Activated CD4-positive, CD25-positive, alpha-beta regulatory T cell treated with anti-CD3 and anti-CD28 coated beads, Interleukin-2, amount 50 U/mL, for 16 hours (primary cell): ENCODE measurements around the gene ZNF630.
"Not testable (repeated sequence)": the region's sequence is repeated elsewhere in the genome, so short reads cannot be mapped to it uniquely, and the experiment has no call there.

Source experiments
- DNase-seq: peaks from one replicate; pipeline ENCODE4 v3.0.0-alpha.2; 2020; ENCODE audit warnings: low read depth, low spot score

Gene ZNF630

GRCh38 chrX:48071064-48071985, at the start of gene ZNF630:
TSS of gene ZNF630 (minus strand) at chrX:48071640. CDS start at chrX:48066886, 4,754 bp downstream.
- DNase-seq, result peak; percentile 10

GRCh38 chrX:48107717-48108116, 36.3 kb upstream of the ZNF630 start:
- DNase-seq, result no peak

GRCh38 chrX:48102874-48103374, 31.5 kb upstream of the ZNF630 start:
- DNase-seq, result no peak

- no peak for DNase-seq
These were observed 30.0 kb upstream of the ZNF630 start for GRCh38 chrX:48101443-48101842.

GRCh38 chrX:48092558-48092957, 21.1 kb upstream of the ZNF630 start:
- DNase-seq, result not testable (repeated sequence)

GRCh38 chrX:48090123-48090522, 18.7 kb upstream of the ZNF630 start:
- DNase-seq, result no peak

- no peak for DNase-seq
These were observed 14.6 kb upstream of the ZNF630 start for GRCh38 chrX:48086082-48086481.

- no peak for DNase-seq
These were observed 12.3 kb upstream of the ZNF630 start for GRCh38 chrX:48083706-48084105.

GRCh38 chrX:48083212-48083611, 11.8 kb upstream of the ZNF630 start:
- DNase-seq, result peak; percentile 6

GRCh38 chrX:48076343-48076742, 4.9 kb upstream of the ZNF630 start:
- DNase-seq, result no peak

GRCh38 chrX:48071986-48072605, 656 bp upstream of the ZNF630 start:
- no peak for DNase-seq

- DNase-seq, result no peak
These were observed 3.1 kb downstream of the ZNF630 start for GRCh38 chrX:48068096-48068887.

- DNase-seq, result no peak
These were observed 7.2 kb downstream of the ZNF630 start for GRCh38 chrX:48064261-48064660.

- no peak for DNase-seq
These were observed 12.2 kb downstream of the ZNF630 start for GRCh38 chrX:48059296-48059639.

GRCh38 chrX:48058621-48059295, 12.7 kb downstream of the ZNF630 start:
- DNase-seq, result no peak

- DNase-seq, result no peak
These were observed 24.6 kb downstream of the ZNF630 start for GRCh38 chrX:48046846-48047245.

GRCh38 chrX:48045410-48046311, 25.8 kb downstream of the ZNF630 start:
- no peak for DNase-seq

- no peak for DNase-seq
These were observed 28.4 kb downstream of the ZNF630 start for GRCh38 chrX:48043056-48043455.

- DNase-seq, result no peak
These were observed 35.5 kb downstream of the ZNF630 start for GRCh38 chrX:48035891-48036290.

- not testable (repeated sequence) for DNase-seq
These were observed 40.7 kb downstream of the ZNF630 start for GRCh38 chrX:48030641-48031173.
